GM23248 (cell line): Measurements from ENCODE around the gene STEEP1. TPM values are rescaled to one million over a fixed set of nuclear protein-coding genes. Genes with fewer than 3 reads are reported as not detected.

ENCODE experiments used
- DNase-seq: peaks from one replicate; pipeline ENCODE4 v3.0.0-alpha.2; 2015
- H2AFZ ChIP-seq: fragments of 200-600 bp; sonication (generic); 2 replicates; pipeline ENCODE4 v1.6.1; 2016; ENCODE audit warnings: antibody characterized with exemption
- H3F3A ChIP-seq: fragments of 200-600 bp; sonication (generic); 2 replicates; pipeline ENCODE4 v1.6.1; 2016; ENCODE audit warnings: mild to moderate bottlenecking, antibody characterized with exemption, mixed run types; ENCODE audit not compliant: insufficient read depth
- H3K27ac ChIP-seq: fragments of 200-600 bp; sonication (generic); 2 replicates; pipeline ENCODE4 v1.5.1; 2016; ENCODE audit warnings: mild to moderate bottlenecking
- H3K27me3 ChIP-seq: fragments of 200-600 bp; sonication (generic); replicated peaks from 2 replicates; pipeline ENCODE4 v1.6.1; 2016; ENCODE audit warnings: mild to moderate bottlenecking; ENCODE audit not compliant: insufficient read depth
- H3K36me3 ChIP-seq: fragments of 200-600 bp; sonication (generic); 2 replicates; pipeline ENCODE4 v1.6.1; 2016; ENCODE audit warnings: low read depth, mild to moderate bottlenecking
- H3K4me1 ChIP-seq: fragments of 200-600 bp; sonication (generic); 2 replicates; pipeline ENCODE4 v1.6.1; 2016; ENCODE audit warnings: mild to moderate bottlenecking; ENCODE audit not compliant: insufficient read depth
- H3K4me2 ChIP-seq: fragments of 200-600 bp; sonication (generic); one replicate; pipeline ENCODE4 v1.6.1; 2016; ENCODE audit warnings: mild to moderate bottlenecking; ENCODE audit not compliant: unreplicated experiment
- H3K4me3 ChIP-seq: fragments of 200-600 bp; sonication (generic); 2 replicates; pipeline ENCODE4 v1.5.1; 2016; ENCODE audit warnings: mild to moderate bottlenecking
- H3K79me2 ChIP-seq: fragments of 200-600 bp; sonication (generic); 2 replicates; pipeline ENCODE4 v1.6.1; 2016; ENCODE audit warnings: mild to moderate bottlenecking; ENCODE audit not compliant: insufficient read depth
- H3K9ac ChIP-seq: fragments of 200-600 bp; sonication (generic); 2 replicates; pipeline ENCODE4 v1.6.1; 2016; ENCODE audit warnings: mild to moderate bottlenecking
- H3K9me2 ChIP-seq: fragments of 200-600 bp; sonication (generic); 2 replicates; pipeline ENCODE4 v1.6.1; 2016; ENCODE audit warnings: mixed run types, mild to moderate bottlenecking, moderate library complexity; ENCODE audit not compliant: insufficient read depth
- H3K9me3 ChIP-seq: fragments of 200-600 bp; sonication (generic); one replicate; pipeline ENCODE4 v1.6.1; 2017; ENCODE audit warnings: low read depth
- H4K20me1 ChIP-seq: fragments of 200-600 bp; sonication (generic); 2 replicates; pipeline ENCODE4 v1.6.0; 2016; ENCODE audit not compliant: insufficient read depth
- EZH2 ChIP-seq: fragments of 200-600 bp; sonication (generic); IDR thresholded peaks from 2 replicates; pipeline ENCODE4 v1.6.1; 2018; ENCODE audit warnings: antibody characterized with exemption, mild to moderate bottlenecking; ENCODE audit not compliant: insufficient read depth, poor library complexity, severe bottlenecking
- EZH2phosphoT487 ChIP-seq: fragments of 200-600 bp; sonication (generic); IDR thresholded peaks from 2 replicates; pipeline ENCODE4 v1.6.1; 2018; ENCODE audit warnings: antibody characterized with exemption, moderate library complexity, mild to moderate bottlenecking, low read depth; ENCODE audit not compliant: insufficient read depth
- WGBS, 2 experiments: methylation state at CpG; one replicate each; pipeline ENCODE4 v1.1.6; 2015 to 2017; ENCODE audit warnings: low lambda C conversion rate in 2 of 2, low coverage in 1 of 2; ENCODE audit errors: missing lambda C conversion rate in 2 of 2; 5-methylcytosine and 5-hydroxymethylcytosine counted together
- in situ Hi-C: fragments of 300-500 bp; cut with MboI; formaldehyde crosslinking; loops from 2 replicates; pipeline ENCODE4 v1.15.0; 2020
- polyA plus RNA-seq: library from polyadenylated mRNA; unstranded; fragments of >200 nt; fragmentation: Nextera tagmentation; extraction: Ambion mirVana; gene quantifications from 2 replicates; pipeline ENCODE4 v1.2.1, GENCODE V29; 2016
- total RNA-seq: library from RNA; depleted of rRNA; stranded (reverse); fragments of >200 nt; shearing (Covaris generic); gene quantifications from 2 replicates; pipeline ENCODE4 v1.2.3, GENCODE V29; 2014

STEEP1 gene
- total and polyA plus RNA-seq, 2 experiments from 2014 or later = 11.8 to 33.1 TPM

DNA sequence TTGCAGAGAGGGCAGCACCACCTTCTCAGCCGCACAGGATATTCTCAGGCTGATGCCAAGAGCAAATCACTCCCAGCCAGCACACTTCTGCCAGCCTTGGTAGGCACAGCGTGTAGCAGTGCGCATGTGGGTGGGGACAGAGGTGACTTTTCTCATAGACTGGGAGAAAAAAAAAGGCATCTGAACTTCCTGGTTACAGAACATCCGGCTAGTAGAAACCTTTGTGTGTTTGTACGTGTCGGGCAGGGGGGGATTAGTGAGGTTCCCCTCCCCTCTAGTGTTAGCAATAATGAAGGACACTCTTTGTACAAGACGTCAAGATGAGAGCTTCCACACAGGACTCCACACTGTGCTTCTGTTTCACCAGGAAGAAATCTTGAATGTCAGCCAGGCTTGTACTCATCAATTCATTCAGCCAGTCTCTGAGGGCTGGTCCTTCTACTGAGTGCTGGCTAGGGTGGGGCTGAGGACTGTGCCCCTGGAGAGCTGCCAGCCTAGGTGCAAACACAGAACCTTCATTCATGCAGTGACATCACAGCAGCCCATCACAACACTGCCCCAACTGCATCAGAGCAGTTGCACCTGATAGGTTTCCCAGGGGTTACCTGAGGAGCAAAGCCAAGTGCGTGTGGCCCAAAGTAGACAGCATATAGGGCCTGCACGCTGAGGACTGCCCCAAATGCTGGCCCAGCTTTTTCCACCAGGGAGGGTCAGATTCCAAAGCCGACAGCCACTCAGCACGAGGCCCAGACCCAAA, 62.3 kb downstream of the STEEP1 start:
- Histone ChIP-seq H3K9me3 (no peaks in the 10 kb centered on the region), H3K9me2 (no peaks in the 10 kb centered on the region), H3K27me3 (no peaks in the 10 kb centered on the region), H4K20me1 (no peaks in the 10 kb centered on the region), H3K79me2 (no peaks in the 10 kb centered on the region), H3F3A (peaks cover 7% of the 10 kb centered on the region), H3K4me3 (no peak overlapping the region; the same call in 1 of the 2 replicates), H3K4me1 (peaks cover 14% of the 10 kb centered on the region), H3K27ac (peak overlapping the region; percentile 62), H3K36me3 (no peaks in the 10 kb centered on the region), H3K9ac (peak overlapping the region; percentile 30; the same call in 1 of the 2 replicates), H2AFZ (no peak overlapping the region), H3K4me2 (peak overlapping the region; percentile 68)
- 61 to 62% methylated on average over 9 to 11 of the region's 11 CpGs for WGBS, 2 experiments
- TF ChIP-seq EZH2phosphoT487 (no peak), EZH2 (no peak)
- in situ Hi-C loops = loop anchor here (25.0 kb wide), 1 partner anchor 234 kb away; no protein-coding TSS in a partner anchor
- DNase-seq = peak; percentile 82

DNA sequence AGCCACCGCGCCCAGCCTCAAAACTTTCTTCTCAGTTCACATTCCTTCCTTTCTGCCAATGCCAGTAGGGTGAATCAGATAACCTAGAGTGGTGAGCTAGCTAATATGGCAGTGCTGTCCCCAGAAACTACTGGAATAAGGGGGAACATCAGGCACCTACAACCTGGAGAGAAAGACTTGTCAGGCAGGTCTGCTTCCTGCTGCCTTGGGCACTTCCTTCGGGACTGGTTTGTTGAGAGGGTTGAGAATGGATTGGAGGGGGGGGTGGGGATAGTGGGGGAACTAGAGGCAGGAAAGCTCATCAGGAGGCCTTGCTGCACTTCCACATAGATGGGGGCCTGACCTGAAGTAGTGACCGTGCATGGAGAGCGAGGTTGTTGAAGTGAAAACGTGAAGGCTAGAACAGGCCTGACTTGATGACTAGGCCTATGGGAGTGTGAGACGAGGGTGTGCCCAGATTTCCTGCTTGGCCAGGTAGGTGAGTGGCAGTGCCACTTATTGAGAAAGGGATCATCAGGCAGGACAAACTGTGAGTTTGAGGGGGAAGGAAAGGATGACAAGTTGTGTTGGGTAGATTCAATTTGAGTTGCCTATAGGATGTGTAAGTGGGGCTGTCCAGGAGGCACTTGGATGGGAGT, 63.6 kb downstream of the STEEP1 start:
- no peak overlapping the region for H2AFZ ChIP-seq
- no peaks in the 10 kb centered on the region for H3K9me3 ChIP-seq
- DNase-seq = no peak
- no peak overlapping the region for H3K9ac ChIP-seq
- H3K4me2 ChIP-seq = no peak overlapping the region
- peaks cover 14% of the 10 kb centered on the region for H3K4me1 ChIP-seq
- no peak overlapping the region for H3K27ac ChIP-seq
- in situ Hi-C loops = loop anchor here (25.0 kb wide), 1 partner anchor 236 kb away; no protein-coding TSS in a partner anchor
- no peaks in the 10 kb centered on the region for H3K9me2 ChIP-seq
- TF ChIP-seq EZH2phosphoT487 (no peak), EZH2 (no peak)
- H3K27me3 ChIP-seq = no peaks in the 10 kb centered on the region
- no peaks in the 10 kb centered on the region for H4K20me1 ChIP-seq
- no peak overlapping the region for H3K4me3 ChIP-seq
- H3K79me2 ChIP-seq = no peaks in the 10 kb centered on the region
- 97 to 100% methylated on average over 5 to 7 of the region's 7 CpGs for WGBS, 2 experiments
- no peaks in the 10 kb centered on the region for H3K36me3 ChIP-seq
- H3F3A ChIP-seq = peaks cover 7% of the 10 kb centered on the region

DNA sequence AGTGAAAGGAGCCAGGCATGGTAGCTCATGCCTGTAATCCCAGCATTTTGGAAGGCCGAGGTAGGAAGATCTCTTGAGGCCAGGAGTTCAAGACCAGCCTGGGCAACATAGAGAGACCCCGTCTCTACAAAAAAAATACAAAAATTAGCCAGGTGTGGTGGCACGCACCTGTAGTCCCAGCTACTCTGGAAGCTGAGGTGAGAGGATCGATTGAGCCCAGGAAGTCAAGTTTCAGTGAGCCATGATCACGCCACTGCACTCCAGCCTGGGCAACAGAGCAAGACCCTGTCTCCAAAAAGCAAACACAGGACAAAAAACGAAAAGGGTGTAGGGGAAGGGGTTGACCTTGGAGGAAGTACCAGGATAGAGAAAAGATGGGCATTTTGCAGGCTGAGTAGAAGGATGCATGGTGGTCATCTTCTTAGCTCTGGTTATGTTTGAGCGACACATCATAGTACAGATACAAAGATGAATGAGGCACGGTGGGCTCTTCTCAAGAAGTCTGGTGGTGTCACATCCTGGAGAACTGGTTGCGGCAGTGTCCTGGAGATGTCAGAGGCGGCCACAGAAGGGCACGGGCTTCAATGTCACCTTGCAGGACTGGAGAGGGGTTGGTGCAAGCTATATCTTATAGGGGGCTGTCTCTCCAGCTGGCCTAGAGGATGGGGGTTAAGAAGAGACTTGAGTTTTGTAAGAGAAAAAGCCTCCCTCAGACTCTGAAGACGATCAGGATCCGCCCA, 65.0 kb downstream of the STEEP1 start:
- DNase-seq = no peak
- Histone ChIP-seq H3K27ac (no peak overlapping the region), H3K4me3 (no peak overlapping the region), H3K9ac (no peak overlapping the region), H3K4me1 (peaks cover 14% of the 10 kb centered on the region), H3K9me2 (no peaks in the 10 kb centered on the region), H4K20me1 (no peaks in the 10 kb centered on the region), H3K79me2 (no peaks in the 10 kb centered on the region), H3F3A (peaks cover 7% of the 10 kb centered on the region), H3K9me3 (no peaks in the 10 kb centered on the region), H2AFZ (no peak overlapping the region), H3K4me2 (no peak overlapping the region), H3K36me3 (no peaks in the 10 kb centered on the region), H3K27me3 (no peaks in the 10 kb centered on the region)
- TF ChIP-seq EZH2 = no peak
- TF ChIP-seq EZH2phosphoT487 = no peak
- in situ Hi-C loops = loop anchor here (25.0 kb wide), 1 partner anchor 237 kb away; no protein-coding TSS in a partner anchor
- WGBS, 2 experiments = 93 to 97% methylated on average over 8 to 13 of the region's 13 CpGs

DNA sequence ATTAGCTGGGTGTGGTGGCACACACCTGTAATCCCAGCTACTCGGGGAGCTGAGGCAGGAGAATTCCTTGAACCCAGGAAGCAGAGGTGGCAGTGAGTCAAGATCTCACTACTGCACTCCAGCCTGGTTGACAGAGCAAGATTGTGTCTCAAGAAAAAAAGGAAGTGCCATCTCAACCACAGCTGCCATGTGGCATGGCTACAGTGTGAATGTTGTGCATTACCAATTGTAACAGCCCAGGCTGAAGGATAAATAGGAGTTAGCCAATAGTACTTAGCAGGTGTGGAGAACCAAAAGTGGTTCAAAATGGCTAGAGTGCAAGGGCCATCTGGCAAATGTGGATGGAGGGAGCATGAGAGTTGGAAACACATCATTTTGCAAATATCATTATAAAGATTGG, 68.0 kb downstream of the STEEP1 start:
- Histone ChIP-seq H4K20me1 (no peaks in the 10 kb centered on the region), H2AFZ (no peak overlapping the region), H3K9me2 (no peaks in the 10 kb centered on the region), H3K9ac (no peak overlapping the region), H3K36me3 (no peaks in the 10 kb centered on the region), H3K9me3 (no peaks in the 10 kb centered on the region), H3K27me3 (no peaks in the 10 kb centered on the region), H3K4me1 (no peaks in the 10 kb centered on the region), H3K79me2 (no peaks in the 10 kb centered on the region), H3K4me2 (no peak overlapping the region), H3K27ac (no peak overlapping the region), H3F3A (no peaks in the 10 kb centered on the region; the same call in 1 of the 2 replicates), H3K4me3 (no peak overlapping the region)
- 43 to 80% methylated on average over 1 of the region's 1 CpG for WGBS, 2 experiments
- in situ Hi-C loops = no loop called here
- TF ChIP-seq EZH2 (no peak), EZH2phosphoT487 (no peak)
- DNase-seq = no peak
